Prostate gland (tissue), 2 donors: ENCODE data around the gene ATF5. TPM values are rescaled to one million over a fixed set of nuclear protein-coding genes. Genes with fewer than 3 reads are reported as not detected.

ENCODE experiments used
- DNase-seq: peaks from one replicate; pipeline ENCODE4 v3.0.0-alpha.2; 2019; ENCODE audit warnings: low spot score
- H3K27ac ChIP-seq, 2 donors: fragments of 200-600 bp; sonication (generic); 2 replicates each; pipeline ENCODE4 v1.5.1; 2017 to 2019
- H3K27me3 ChIP-seq: fragments of 200-600 bp; sonication (generic); replicated peaks from 2 replicates; pipeline ENCODE4 v1.5.1; 2019; ENCODE audit not compliant: insufficient read depth
- H3K36me3 ChIP-seq, 2 donors: fragments of 200-600 bp; sonication (generic); 1 replicate in 1 of 2; 2 replicates in 1 of 2; pipeline versions ENCODE4 v1.5.1 to v1.8.1; 2017 to 2019
- H3K4me1 ChIP-seq: fragments of 200-600 bp; sonication (generic); replicated peaks from 2 replicates; pipeline ENCODE4 v1.5.1; 2019
- H3K4me3 ChIP-seq, 2 donors: fragments of 200-600 bp; sonication (generic); 2 replicates each; pipeline ENCODE4 v1.5.1; 2017 to 2019
- H3K9me3 ChIP-seq: fragments of 200-600 bp; sonication (generic); 2 replicates; pipeline ENCODE4 v1.5.1; 2017
- POLR2A ChIP-seq: fragments of 450-650 bp; IDR thresholded peaks from one replicate; pipeline ENCODE4 v1.6.1; 2016; ENCODE audit warnings: antibody characterized with exemption, mild to moderate bottlenecking
- POLR2AphosphoS5 ChIP-seq: sonication (generic); formaldehyde crosslinking; IDR thresholded peaks from one replicate; pipeline ENCODE4 v1.6.1; 2017; ENCODE audit warnings: antibody characterized with exemption
- WGBS: methylation state at CpG from one replicate; pipeline ENCODE4 v1.1.5; 2018; 5-methylcytosine and 5-hydroxymethylcytosine counted together
- intact Hi-C: fragments of 100-400 bp; cut with DNase I; formaldehyde crosslinking; loops from one replicate; pipeline ENCODE4 v1.14.2; 2022
- total RNA-seq, 2 donors: library from RNA; depleted of rRNA; stranded (reverse); fragments of >200 nt; gene quantifications; one replicate each; pipeline ENCODE4 v1.1.0, GENCODE V29; 2016
- TF ChIP-seq, protein P1 (sequence below), 4 experiments: fragments of 200-600 bp in 2 of 4; fragments of 450-650 bp in 2 of 4; sonication (generic) in 2 of 4; IDR thresholded peaks; 1 replicate in 3 of 4; 2 replicates in 1 of 4; pipeline ENCODE4 v1.5.1; 2016 to 2019; ENCODE audit warnings: antibody characterized with exemption in 4 of 4, mild to moderate bottlenecking in 2 of 4, moderate library complexity in 2 of 4

The ATF5 gene
- total RNA-seq, 2 donors from 2014 or later, result 14.0 to 16.4 TPM

DNA sequence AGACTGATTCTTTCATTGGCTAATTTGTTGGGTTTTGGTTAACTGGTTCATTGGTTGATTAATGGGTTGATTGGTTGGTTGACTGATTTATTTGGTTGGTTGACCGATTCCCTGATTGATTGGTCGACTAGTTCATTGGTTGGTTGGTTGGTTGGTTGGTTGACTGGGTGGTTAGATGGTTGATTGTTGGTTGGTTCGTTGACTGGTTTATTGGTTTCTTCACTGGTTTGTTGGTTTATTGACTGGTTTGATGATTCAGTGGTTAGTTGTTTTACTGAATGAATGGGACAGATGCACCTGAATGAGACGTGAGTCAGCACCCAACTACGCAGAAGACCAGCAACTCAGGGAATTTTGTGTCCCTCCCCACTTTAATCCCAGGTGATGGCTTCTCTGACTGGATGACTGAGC is 3.0 kb downstream of the ATF5 start:
- Histone ChIP-seq H3K36me3 (no peaks in the 10 kb centered on the region), H3K4me3 (no peak overlapping the region), H3K27ac (no peak overlapping the region), H3K9me3 (no peaks in the 10 kb centered on the region), H3K27me3 (no peaks in the 10 kb centered on the region), H3K4me1 (peaks cover 12% of the 10 kb centered on the region)
- intact Hi-C loops, result loop anchor here (10.0 kb wide), 2 partner anchors 93 to 203 kb away; partner anchors contain the start of genes VRK3 and ZNF473
- TF ChIP-seq, protein P1, sequence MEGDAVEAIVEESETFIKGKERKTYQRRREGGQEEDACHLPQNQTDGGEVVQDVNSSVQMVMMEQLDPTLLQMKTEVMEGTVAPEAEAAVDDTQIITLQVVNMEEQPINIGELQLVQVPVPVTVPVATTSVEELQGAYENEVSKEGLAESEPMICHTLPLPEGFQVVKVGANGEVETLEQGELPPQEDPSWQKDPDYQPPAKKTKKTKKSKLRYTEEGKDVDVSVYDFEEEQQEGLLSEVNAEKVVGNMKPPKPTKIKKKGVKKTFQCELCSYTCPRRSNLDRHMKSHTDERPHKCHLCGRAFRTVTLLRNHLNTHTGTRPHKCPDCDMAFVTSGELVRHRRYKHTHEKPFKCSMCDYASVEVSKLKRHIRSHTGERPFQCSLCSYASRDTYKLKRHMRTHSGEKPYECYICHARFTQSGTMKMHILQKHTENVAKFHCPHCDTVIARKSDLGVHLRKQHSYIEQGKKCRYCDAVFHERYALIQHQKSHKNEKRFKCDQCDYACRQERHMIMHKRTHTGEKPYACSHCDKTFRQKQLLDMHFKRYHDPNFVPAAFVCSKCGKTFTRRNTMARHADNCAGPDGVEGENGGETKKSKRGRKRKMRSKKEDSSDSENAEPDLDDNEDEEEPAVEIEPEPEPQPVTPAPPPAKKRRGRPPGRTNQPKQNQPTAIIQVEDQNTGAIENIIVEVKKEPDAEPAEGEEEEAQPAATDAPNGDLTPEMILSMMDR (IDR thresholded peaks at IDR 0.05), result no peak
- TF ChIP-seq POLR2AphosphoS5 (no peak), POLR2A (no peak)
- 91% methylated on average over 5 of the region's 5 CpGs for WGBS
- no peak for DNase-seq

GRCh38 chr19:49932731-49933131 is 3.7 kb downstream of the ATF5 start:
- Histone ChIP-seq H3K36me3 (no peaks in the 10 kb centered on the region), H3K9me3 (no peaks in the 10 kb centered on the region), H3K27me3 (no peaks in the 10 kb centered on the region), H3K27ac (no peak overlapping the region), H3K4me1 (peaks cover 7% of the 10 kb centered on the region), H3K4me3 (no peak overlapping the region)
- WGBS, result 90% methylated on average over 23 of the region's 25 CpGs
- TF ChIP-seq POLR2AphosphoS5 (no peak), POLR2A (no peak)
- TF ChIP-seq, protein P1 (IDR thresholded peaks at IDR 0.05), result no peak
- intact Hi-C loops, result loop anchor here (10.0 kb wide), 2 partner anchors 92 to 202 kb away; partner anchors contain the start of genes VRK3 and ZNF473
- no peak for DNase-seq

DNA sequence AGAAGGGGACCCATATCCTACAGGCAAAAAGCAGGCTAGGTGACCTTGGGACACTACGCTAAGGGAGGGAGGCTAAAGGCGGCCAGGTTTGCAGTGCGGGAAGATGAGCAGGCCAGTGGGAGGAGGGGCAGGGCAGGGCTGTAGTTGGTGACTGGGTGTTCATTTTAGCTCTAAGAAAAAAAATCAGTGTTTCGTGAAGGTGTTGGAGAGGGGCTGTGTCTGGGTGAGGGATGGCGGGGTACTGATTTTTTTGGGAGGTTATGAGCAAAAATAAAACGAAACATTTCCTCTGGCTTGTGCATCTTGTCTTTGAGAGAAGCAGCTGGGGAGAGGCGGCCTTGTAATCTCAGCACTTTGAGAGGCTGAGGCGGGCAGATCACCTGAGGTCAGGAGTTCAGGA is 4.6 kb downstream of the ATF5 start:
- H3K27me3 ChIP-seq, result no peaks in the 10 kb centered on the region
- no peaks in the 10 kb centered on the region for H3K9me3 ChIP-seq
- H3K4me1 ChIP-seq, result peaks cover 7% of the 10 kb centered on the region
- no peak overlapping the region for H3K27ac ChIP-seq
- 90% methylated on average over 8 of the region's 8 CpGs for WGBS
- intact Hi-C loops, result loop anchor here (10.0 kb wide), 2 partner anchors 91 to 201 kb away; partner anchors contain the start of genes VRK3 and ZNF473
- H3K4me3 ChIP-seq, result no peak overlapping the region
- no peak for TF ChIP-seq POLR2A
- TF ChIP-seq, protein P1 (IDR thresholded peaks at IDR 0.05), result no peak
- no peak for TF ChIP-seq POLR2AphosphoS5
- no peak for DNase-seq
- H3K36me3 ChIP-seq, result no peaks in the 10 kb centered on the region

GRCh38 chr19:49936549-49936948 is 7.5 kb downstream of the ATF5 start:
- H3K27me3 ChIP-seq, result no peaks in the 10 kb centered on the region
- no peak overlapping the region for H3K27ac ChIP-seq
- H3K4me3 ChIP-seq, result no peak overlapping the region
- intact Hi-C loops, result loop anchor here (2.0 to 10.0 kb wide), 3 partner anchors 46 to 198 kb away; partner anchors contain the start of genes VRK3 and ZNF473
- H3K36me3 ChIP-seq, result no peaks in the 10 kb centered on the region
- WGBS, result 66% methylated on average over 5 of the region's 5 CpGs
- H3K9me3 ChIP-seq, result no peaks in the 10 kb centered on the region
- H3K4me1 ChIP-seq, result peaks cover 3% of the 10 kb centered on the region
- TF ChIP-seq, protein P1 (IDR thresholded peaks at IDR 0.05), result no peak
- TF ChIP-seq POLR2A (no peak), POLR2AphosphoS5 (no peak)
- no peak for DNase-seq

DNA sequence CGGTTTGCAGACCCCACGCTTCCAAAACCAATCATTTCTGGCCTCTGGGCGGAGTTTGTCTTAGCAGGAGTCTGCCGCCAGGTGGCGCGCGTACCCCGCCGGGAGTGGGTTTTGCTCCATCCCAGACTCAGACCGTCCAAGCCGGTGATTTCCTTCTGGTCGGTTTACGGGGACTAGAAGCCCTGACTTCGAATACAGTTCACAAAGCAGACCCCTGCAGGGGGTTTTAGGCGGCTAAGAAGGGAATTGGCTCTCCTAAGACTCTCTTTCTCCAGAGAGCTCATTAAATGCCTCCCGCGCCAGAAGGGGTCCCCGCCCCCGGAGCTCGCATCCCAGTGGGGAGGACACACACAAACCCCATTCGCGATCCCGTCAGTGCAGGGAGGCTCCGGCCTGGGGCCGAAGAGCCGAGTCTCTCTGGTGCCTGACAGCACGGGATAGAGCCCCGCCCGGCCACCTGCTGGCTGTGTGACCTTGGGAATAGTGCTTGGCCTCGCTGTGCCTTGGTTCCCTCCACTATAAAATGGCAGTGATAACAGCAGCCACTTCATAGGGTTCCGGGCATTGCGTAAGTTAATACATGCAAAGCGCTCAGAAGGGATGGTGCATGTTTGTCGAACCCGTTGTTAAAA is 8.9 kb downstream of the ATF5 start:
- 17% methylated on average over 30 of the region's 35 CpGs for WGBS
- TF ChIP-seq, protein P1 (IDR thresholded peaks at IDR 0.05), result peak; percentile 92 to 96 (median 94)
- peak; percentile 47 for TF ChIP-seq POLR2AphosphoS5
- no peak for TF ChIP-seq POLR2A
- DNase-seq, result peak; percentile 59
- Histone ChIP-seq H3K4me1 (peaks cover 3% of the 10 kb centered on the region), H3K27ac (no peak overlapping the region), H3K4me3 (peak overlapping the region in 1 of 2 donors; percentile 13), H3K36me3 (no peaks in the 10 kb centered on the region), H3K9me3 (no peaks in the 10 kb centered on the region), H3K27me3 (no peaks in the 10 kb centered on the region)
- intact Hi-C loops, result loop anchor here (2.0 to 10.0 kb wide), 3 partner anchors 45 to 197 kb away; partner anchors contain the start of genes VRK3 and ZNF473
